K562 (cell line): ENCODE results near the gene DDOST. TPM values are rescaled to one million over a fixed set of nuclear protein-coding genes. Genes with fewer than 3 reads are reported as not detected.

Experiments used
- ATF2 ChIP-seq: sonication (generic); formaldehyde crosslinking; IDR thresholded peaks from 2 replicates; pipeline ENCODE4 v1.8.1; 2022; ENCODE audit warnings: missing genetic modification reagents
- BACH1 ChIP-seq: fragments of 200-800 bp; sonication (Bioruptor generic); IDR thresholded peaks from 2 replicates; pipeline ENCODE4 v1.6.1; 2016; ENCODE audit warnings: missing genetic modification characterization, missing compliant biosample characterization
- CBX3 ChIP-seq, 2 experiments: IDR thresholded peaks; 1 replicate in 1 of 2; 2 replicates in 1 of 2; pipeline ENCODE4 v1.6.1; 2012; ENCODE audit warnings: inconsistent platforms in 2 of 2, low read length in 2 of 2, borderline replicate concordance in 1 of 2, control low read depth in 1 of 2
- CCNT2 ChIP-seq: IDR thresholded peaks from 2 replicates; pipeline ENCODE4 v1.6.1; 2011; ENCODE audit warnings: borderline replicate concordance, low read depth, mild to moderate bottlenecking, moderate library complexity, mixed read lengths, low read length; ENCODE audit not compliant: insufficient read length; ENCODE audit errors: extremely low read depth
- CREM ChIP-seq: IDR thresholded peaks from 2 replicates; pipeline ENCODE4 v1.6.1; 2014; ENCODE audit warnings: antibody characterized with exemption, low read depth
- EP400 ChIP-seq: fragments of 450-650 bp; IDR thresholded peaks from 2 replicates; pipeline ENCODE4 v1.6.1; 2017; ENCODE audit warnings: antibody characterized with exemption, mild to moderate bottlenecking, moderate library complexity
- FOS ChIP-seq: IDR thresholded peaks from 3 replicates; pipeline ENCODE4 v1.6.1; 2011; ENCODE audit not compliant: insufficient read length; ENCODE audit errors: extremely low read depth
- HNRNPLL ChIP-seq: fragments of 200-400 bp; formaldehyde crosslinking; IDR thresholded peaks from 2 replicates; pipeline ENCODE4 v1.6.1; 2017; ENCODE audit warnings: low read length, low read depth, mild to moderate bottlenecking; ENCODE audit not compliant: poor library complexity, severe bottlenecking
- HOXB6 ChIP-seq: fragments of 250-450 bp; sonication (Bioruptor Pico); IDR thresholded peaks from 2 replicates; pipeline ENCODE4 v1.5.1; 2022; ENCODE audit warnings: mild to moderate bottlenecking, borderline replicate concordance
- IFI16 ChIP-seq: fragments of 250-450 bp; sonication (Bioruptor Pico); IDR thresholded peaks from 2 replicates; pipeline ENCODE4 v2.1.2; 2022; ENCODE audit warnings: mild to moderate bottlenecking, inconsistent platforms
- JUN ChIP-seq, 2 experiments: sonication (generic) in 1 of 2; formaldehyde crosslinking in 1 of 2; IDR thresholded peaks; 2 replicates each; pipeline versions ENCODE4 v1.6.1 to v1.8.0; 2012 to 2022; ENCODE audit warnings: borderline replicate concordance in 2 of 2, mild to moderate bottlenecking in 2 of 2, improper control_type of control experiment in 1 of 2, low read depth in 1 of 2, low read length in 1 of 2, missing genetic modification reagents in 1 of 2
- MTA3 ChIP-seq: fragments of 450-650 bp; formaldehyde crosslinking; IDR thresholded peaks from 2 replicates; pipeline ENCODE4 v1.6.1; 2017; ENCODE audit warnings: mild to moderate bottlenecking, borderline replicate concordance
- RBM39 ChIP-seq: fragments of 200-400 bp; formaldehyde crosslinking; optimal IDR thresholded peaks from 2 replicates; pipeline ENCODE3; 2018; ENCODE audit warnings: low read depth, low read length
- SPI1 ChIP-seq: IDR thresholded peaks from 2 replicates; pipeline ENCODE4 v1.6.1; 2011; ENCODE audit warnings: low read depth, low read length, control low read depth, borderline replicate concordance
- SREBF1 ChIP-seq: fragments of 150-350 bp; IDR thresholded peaks from 2 replicates; pipeline ENCODE4 v1.6.1; 2014; ENCODE audit warnings: antibody characterized with exemption, low read depth, low read length, borderline replicate concordance
- U2AF2 ChIP-seq: fragments of 200-400 bp; formaldehyde crosslinking; optimal IDR thresholded peaks from 2 replicates; pipeline ENCODE3; 2017; ENCODE audit warnings: low read depth, mild to moderate bottlenecking, low read length
- ZNF316 ChIP-seq: fragments of 450-650 bp; IDR thresholded peaks from 2 replicates; pipeline ENCODE4 v1.6.1; 2016
- ZNF586 ChIP-seq: fragments of 450-650 bp; formaldehyde crosslinking; conservative IDR thresholded peaks from 2 replicates; pipeline ENCODE4 v1.4.0; 2020; ENCODE audit warnings: mild to moderate bottlenecking, moderate library complexity
- polyA plus RNA-seq, 8 experiments: library from polyadenylated mRNA; depleted of rRNA in 4 of 8; stranded (reverse) in 5 of 8; unstranded in 3 of 8; fragments of >200 nt; fragmentation: Nextera tagmentation in 2 of 8; fragmentation: Illumina TruSeq in 1 of 8; extraction: Ambion mirVana in 2 of 8; extraction: Trizol in 1 of 8; gene quantifications; 2 replicates each; pipeline versions ENCODE4 v1.2.1 to v1.2.3, GENCODE V29; 2011 to 2014; ENCODE audit warnings: inconsistent platforms in 1 of 8, missing spikeins in 1 of 8
- total RNA-seq, 7 experiments: library from RNA; depleted of rRNA in 6 of 7; stranded (reverse); fragments of >200 nt in 6 of 7; fragmentation: Illumina TruSeq in 2 of 7; extraction: Trizol in 2 of 7; gene quantifications; 2 replicates each; pipeline versions ENCODE4 v1.2.1 to v1.2.3, GENCODE V29; 2011 to 2021; ENCODE audit warnings: low replicate concordance in 1 of 7
- TF ChIP-seq, protein P1 (sequence below), 2 experiments: fragments of 450-650 bp in 1 of 2; sonication (generic) in 1 of 2; formaldehyde crosslinking in 1 of 2; IDR thresholded peaks in 1 of 2; conservative IDR thresholded peaks in 1 of 2; 2 replicates each; pipeline versions ENCODE4 v1.6.1 to v1.8.1; 2016 to 2023; ENCODE audit warnings: mild to moderate bottlenecking in 2 of 2, moderate library complexity in 2 of 2, inconsistent platforms in 1 of 2, missing genetic modification reagents in 1 of 2
- TF ChIP-seq, protein P2 (sequence below): IDR thresholded peaks from 2 replicates; pipeline ENCODE4 v1.6.1; 2012; ENCODE audit warnings: low read depth, low read length, improper control_type of control experiment, borderline replicate concordance
- TF ChIP-seq, protein P3 (sequence below): sonication (generic); formaldehyde crosslinking; IDR thresholded peaks from 2 replicates; pipeline ENCODE4 v1.8.0; 2022; ENCODE audit warnings: missing genetic modification reagents, mild to moderate bottlenecking, borderline replicate concordance

The DDOST gene
- total and polyA plus RNA-seq, 9 of the 15 experiments (the other 6 are each of a cell fraction or from before 2014, with no cell fraction given): 173 to 306 (median 222) TPM

GRCh38 chr1:20630729-20631128 lies 30.4 kb downstream of the DDOST start (continued):
- TF ChIP-seq, protein P1, sequence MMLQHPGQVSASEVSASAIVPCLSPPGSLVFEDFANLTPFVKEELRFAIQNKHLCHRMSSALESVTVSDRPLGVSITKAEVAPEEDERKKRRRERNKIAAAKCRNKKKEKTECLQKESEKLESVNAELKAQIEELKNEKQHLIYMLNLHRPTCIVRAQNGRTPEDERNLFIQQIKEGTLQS (IDR thresholded peaks at IDR 0.05): peak; percentile 45; the same call in 1 of the 2 replicates
- TF ChIP-seq, protein P1 (CRISPR knock-in tag; conservative IDR thresholded peaks at IDR 0.05): no peak
- TF ChIP-seq ATF2 (CRISPR knock-in tag): no peak
- no peak for TF ChIP-seq U2AF2
- TF ChIP-seq FOS: no peak
- TF ChIP-seq EP400: peak; percentile 48; the same call in 1 of the 2 replicates
- TF ChIP-seq ZNF586 (CRISPR knock-in tag): no peak
- no peak; a peak in 1 of 3 replicates for TF ChIP-seq CBX3 (IDR thresholded peaks at IDR 0.05; ENCODE audit: borderline replicate concordance in 1 of 2, low read length in 2 of 2)
- no peak for TF ChIP-seq IFI16 (CRISPR knock-in tag)
- peak; percentile 91 for TF ChIP-seq BACH1 (tag)
- TF ChIP-seq, protein P2, sequence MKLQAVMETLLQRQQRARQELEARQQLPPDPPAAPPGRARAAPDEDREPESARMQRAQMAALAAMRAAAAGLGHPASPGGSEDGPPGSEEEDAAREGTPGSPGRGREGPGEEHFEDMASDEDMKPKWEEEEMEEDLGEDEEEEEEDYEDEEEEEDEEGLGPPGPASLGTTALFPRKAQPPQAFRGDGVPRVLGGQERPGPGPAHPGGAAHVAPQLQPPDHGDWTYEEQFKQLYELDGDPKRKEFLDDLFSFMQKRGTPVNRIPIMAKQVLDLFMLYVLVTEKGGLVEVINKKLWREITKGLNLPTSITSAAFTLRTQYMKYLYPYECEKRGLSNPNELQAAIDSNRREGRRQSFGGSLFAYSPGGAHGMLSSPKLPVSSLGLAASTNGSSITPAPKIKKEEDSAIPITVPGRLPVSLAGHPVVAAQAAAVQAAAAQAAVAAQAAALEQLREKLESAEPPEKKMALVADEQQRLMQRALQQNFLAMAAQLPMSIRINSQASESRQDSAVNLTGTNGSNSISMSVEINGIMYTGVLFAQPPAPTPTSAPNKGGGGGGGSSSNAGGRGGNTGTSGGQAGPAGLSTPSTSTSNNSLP: no peak
- 0 out of 2 replicates have a peak, but pooled peaks have one; percentile 19 for TF ChIP-seq JUN (IDR thresholded peaks at IDR 0.05; ENCODE audit: borderline replicate concordance, low read depth, low read length)
- no peak for TF ChIP-seq JUN (CRISPR knock-in tag; IDR thresholded peaks at IDR 0.05; ENCODE audit: borderline replicate concordance)
- TF ChIP-seq, protein P3, sequence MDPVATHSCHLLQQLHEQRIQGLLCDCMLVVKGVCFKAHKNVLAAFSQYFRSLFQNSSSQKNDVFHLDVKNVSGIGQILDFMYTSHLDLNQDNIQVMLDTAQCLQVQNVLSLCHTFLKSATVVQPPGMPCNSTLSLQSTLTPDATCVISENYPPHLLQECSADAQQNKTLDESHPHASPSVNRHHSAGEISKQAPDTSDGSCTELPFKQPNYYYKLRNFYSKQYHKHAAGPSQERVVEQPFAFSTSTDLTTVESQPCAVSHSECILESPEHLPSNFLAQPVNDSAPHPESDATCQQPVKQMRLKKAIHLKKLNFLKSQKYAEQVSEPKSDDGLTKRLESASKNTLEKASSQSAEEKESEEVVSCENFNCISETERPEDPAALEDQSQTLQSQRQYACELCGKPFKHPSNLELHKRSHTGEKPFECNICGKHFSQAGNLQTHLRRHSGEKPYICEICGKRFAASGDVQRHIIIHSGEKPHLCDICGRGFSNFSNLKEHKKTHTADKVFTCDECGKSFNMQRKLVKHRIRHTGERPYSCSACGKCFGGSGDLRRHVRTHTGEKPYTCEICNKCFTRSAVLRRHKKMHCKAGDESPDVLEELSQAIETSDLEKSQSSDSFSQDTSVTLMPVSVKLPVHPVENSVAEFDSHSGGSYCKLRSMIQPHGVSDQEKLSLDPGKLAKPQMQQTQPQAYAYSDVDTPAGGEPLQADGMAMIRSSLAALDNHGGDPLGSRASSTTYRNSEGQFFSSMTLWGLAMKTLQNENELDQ (CRISPR knock-in tag): no peak
- no peak for TF ChIP-seq RBM39
- TF ChIP-seq ZNF316: peak; percentile 100
- TF ChIP-seq SPI1: no peak
- no peak for TF ChIP-seq HOXB6
- TF ChIP-seq SREBF1: no peak
- 0 out of 2 replicates have a peak, but pooled peaks have one; percentile 17 for TF ChIP-seq CREM
- 0 out of 2 replicates have a peak, but pooled peaks have one; percentile 46 for TF ChIP-seq MTA3
- TF ChIP-seq CCNT2: no peak
- TF ChIP-seq HNRNPLL: no peak
